HL-60 (cell line): Measurements from ENCODE around the gene UHRF2.
A peak's percentile ranks its signal among the peaks of the same experiment; 100 is the strongest.

ENCODE experiments used
- DNase-seq, 2 experiments: peaks; one replicate each; pipeline ENCODE4 v3.0.0-alpha.2; 2010 to 2020; ENCODE audit warnings: low read depth in 1 of 2, low spot score in 1 of 2
- H3K27ac ChIP-seq: fragments of 250-450 bp; sonication (Bioruptor Pico); replicated peaks from 2 replicates; pipeline ENCODE4 v1.5.1; 2020; ENCODE audit warnings: mild to moderate bottlenecking, moderate library complexity
- H3K27me3 ChIP-seq: fragments of 250-450 bp; sonication (Bioruptor Pico); 2 replicates; pipeline ENCODE4 v1.5.1; 2021; ENCODE audit warnings: mild to moderate bottlenecking, moderate library complexity; ENCODE audit not compliant: insufficient read depth, poor library complexity, severe bottlenecking
- H3K4me3 ChIP-seq: replicated peaks from 2 replicates; pipeline ENCODE4 v1.5.1; 2011; ENCODE audit warnings: mild to moderate bottlenecking, control low read depth, low read length; ENCODE audit not compliant: insufficient read depth
- CTCF ChIP-seq: IDR thresholded peaks from one replicate; pipeline ENCODE4 v1.5.1; 2011; ENCODE audit warnings: low read length, control low read depth, inconsistent platforms; ENCODE audit not compliant: insufficient read depth
- GABPA ChIP-seq: IDR thresholded peaks from 2 replicates; pipeline ENCODE4 v1.6.1; 2012; ENCODE audit warnings: low read depth
- POLR2AphosphoS5 ChIP-seq: IDR thresholded peaks from 2 replicates; pipeline ENCODE4 v1.6.1; 2012; ENCODE audit warnings: low read depth
- REST ChIP-seq: IDR thresholded peaks from 2 replicates; pipeline ENCODE4 v1.6.1; 2012; ENCODE audit warnings: low read depth; ENCODE audit not compliant: insufficient replicate concordance
- SPI1 ChIP-seq: IDR thresholded peaks from 2 replicates; pipeline ENCODE4 v1.6.1; 2012; ENCODE audit warnings: low read depth, mild to moderate bottlenecking, borderline replicate concordance

Gene UHRF2

DNA sequence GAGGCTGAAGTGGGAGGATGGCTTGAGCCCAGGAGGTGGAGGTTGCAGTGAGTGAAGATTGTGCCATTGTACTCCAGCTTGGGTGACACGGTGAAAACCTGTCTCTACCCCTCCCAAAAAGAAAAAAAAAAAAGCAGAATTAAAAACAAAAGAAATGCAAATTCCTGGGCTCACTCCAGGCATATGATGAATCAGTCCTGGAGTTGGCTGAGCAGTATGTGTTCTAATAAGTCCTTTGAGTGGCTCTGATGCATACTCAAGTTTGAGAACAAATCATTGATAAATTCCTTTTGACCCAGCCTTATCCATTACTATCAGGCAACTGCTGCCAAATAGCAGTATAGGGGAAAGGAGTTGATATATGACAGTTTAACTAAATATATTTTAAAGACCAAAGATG is 28.3 kb downstream of the UHRF2 start:
- TF ChIP-seq POLR2AphosphoS5 (no peak), GABPA (no peak), CTCF (no peak), REST (no peak), SPI1 (no peak)
- Histone ChIP-seq H3K4me3 (no peak overlapping the region), H3K27me3 (no peaks in the 10 kb centered on the region), H3K27ac (no peak overlapping the region)
- no peak for DNase-seq

DNA sequence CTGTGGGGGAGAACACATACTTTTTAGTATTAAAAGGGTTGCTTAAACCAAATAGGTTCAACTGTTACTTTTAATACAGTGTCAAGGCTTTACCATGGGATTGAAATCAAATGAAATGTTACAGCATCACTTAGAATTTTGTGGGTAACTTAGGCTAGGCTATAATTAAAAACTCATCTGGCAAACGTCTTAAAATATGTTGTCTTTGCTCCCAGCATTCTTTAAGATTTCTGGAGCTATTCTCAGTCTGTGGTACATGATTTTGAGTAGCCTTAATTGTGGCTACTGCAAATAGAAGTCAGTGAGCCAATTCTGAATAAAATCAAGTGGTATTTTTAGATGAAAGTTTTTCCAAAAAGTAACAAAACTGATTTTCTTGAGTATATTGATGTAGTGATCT is 30.7 kb downstream of the UHRF2 start:
- Histone ChIP-seq H3K27me3 (no peaks in the 10 kb centered on the region), H3K27ac (peak overlapping the region; percentile 42), H3K4me3 (no peak overlapping the region)
- TF ChIP-seq POLR2AphosphoS5 (no peak), CTCF (no peak), SPI1 (no peak), REST (no peak), GABPA (no peak)
- no peak for DNase-seq

DNA sequence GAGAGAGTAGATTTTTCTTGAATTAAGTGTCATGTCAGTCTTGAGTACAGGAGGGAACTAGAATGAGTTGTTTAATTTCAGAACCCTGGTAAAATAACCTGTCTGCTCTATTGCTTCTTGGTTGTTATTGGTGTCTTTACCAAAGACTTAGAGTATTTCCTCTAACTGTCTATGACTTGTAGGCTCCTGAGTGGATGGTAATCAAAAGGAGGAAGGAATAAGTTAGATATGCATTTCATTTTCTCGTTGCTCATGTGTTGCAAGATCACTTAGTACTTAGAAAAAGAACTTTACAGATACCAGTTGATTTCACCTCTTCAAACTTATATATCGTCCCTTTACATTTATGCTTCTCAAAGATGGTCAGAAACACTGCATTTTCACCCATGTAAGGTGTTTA is 31.1 kb downstream of the UHRF2 start:
- TF ChIP-seq CTCF, result no peak
- no peak for TF ChIP-seq SPI1
- no peak for TF ChIP-seq POLR2AphosphoS5
- TF ChIP-seq GABPA, result no peak
- TF ChIP-seq REST, result no peak
- Histone ChIP-seq H3K27ac (peak overlapping the region; percentile 46), H3K4me3 (no peak overlapping the region), H3K27me3 (no peaks in the 10 kb centered on the region)
- DNase-seq, result peak in 1 of 2 experiments; percentile 21
